Mucosa of descending colon (tissue), 3 donors: ENCODE data around the gene BOC. TPM values are rescaled to one million over a fixed set of nuclear protein-coding genes. Genes with fewer than 3 reads are reported as not detected.

Experiments used
- ATAC-seq: fragments of 200-7000 bp; cut with Tn5 transposase; one replicate; pipeline ENCODE4 v1.9.1; 2020; ENCODE audit warnings: mild to moderate bottlenecking, moderate library complexity
- DNase-seq, 3 donors: peaks; one replicate each; pipeline ENCODE4 v3.0.0-alpha.2; 2020
- H3K36me3 ChIP-seq: fragments of 200-600 bp; one replicate; pipeline ENCODE4 v1.8.0; 2021; ENCODE audit warnings: low read depth, mild to moderate bottlenecking
- H3K4me1 ChIP-seq: fragments of 200-600 bp; one replicate; pipeline ENCODE4 v1.8.0; 2021; ENCODE audit warnings: low read depth, mild to moderate bottlenecking
- H3K4me3 ChIP-seq: fragments of 200-600 bp; one replicate; pipeline ENCODE4 v1.8.0; 2021; ENCODE audit warnings: mild to moderate bottlenecking
- H3K9me3 ChIP-seq: fragments of 200-600 bp; one replicate; pipeline ENCODE4 v1.8.0; 2021; ENCODE audit warnings: mild to moderate bottlenecking
- intact Hi-C, 2 donors: fragments of 100-400 bp; cut with DNase I in 1 of 2; cut with micrococcal nuclease in 1 of 2; formaldehyde crosslinking; loops; one replicate each; pipeline versions ENCODE4 v1.11.0 to v1.11.1; 2022; cut with DNase I, micrococcal nuclease
- total RNA-seq, 3 donors: library from RNA; stranded (reverse); fragmentation: NEBNext Ultra II Directional in 2 of 3; extraction: Animal tissue kit (Norgen Biotek cat#: 25700) in 2 of 3; gene quantifications; one replicate each; pipeline versions ENCODE4 v1.2.1 to v1.2.4, GENCODE V29; 2021 to 2023
- TF ChIP-seq, protein P1 (sequence below): fragments of 200-600 bp; IDR thresholded peaks from one replicate; pipeline ENCODE4 v1.8.0; 2022; ENCODE audit warnings: antibody characterized with exemption, mild to moderate bottlenecking
- donor health status: DM: no; HTN: no; CAD: no; lungs with moderate emphysema.
- donor health status: DM: no; HTN: no; CAD: no.
- donor health status: DM: no; HTN: yes; CAD: no.

The BOC gene
- total RNA-seq, 3 donors from 2014 or later, result 4.9 to 70.9 (median 12.1) TPM

DNA sequence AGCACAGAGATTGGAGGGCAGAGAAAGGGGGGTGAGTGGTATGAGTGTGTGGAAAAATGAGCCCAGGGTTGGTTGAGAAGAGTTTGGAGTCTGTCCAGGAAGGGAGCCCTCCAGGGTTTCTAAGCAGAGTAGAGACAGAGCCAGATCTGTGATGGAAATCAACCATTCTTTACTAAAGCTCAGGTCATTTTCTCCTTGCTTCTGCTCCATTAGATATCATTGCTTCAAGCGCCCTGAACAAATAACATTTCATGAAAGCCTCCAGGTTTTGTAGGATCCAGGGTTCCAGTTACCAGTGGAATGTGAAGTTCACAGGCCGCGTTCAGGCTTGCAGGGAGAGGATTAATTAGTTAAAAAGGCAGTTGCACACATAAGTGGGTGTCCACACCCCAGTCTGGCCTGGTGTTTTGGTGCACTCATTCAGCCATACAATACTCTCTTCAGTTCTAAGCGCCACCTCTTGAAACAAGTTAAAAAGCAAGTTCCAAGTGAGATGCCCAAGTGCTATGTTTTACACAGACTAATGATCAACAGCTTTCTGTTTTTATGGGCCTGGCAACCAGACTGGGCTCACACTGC, 16.4 kb upstream of the BOC start:
- TF ChIP-seq, protein P1, sequence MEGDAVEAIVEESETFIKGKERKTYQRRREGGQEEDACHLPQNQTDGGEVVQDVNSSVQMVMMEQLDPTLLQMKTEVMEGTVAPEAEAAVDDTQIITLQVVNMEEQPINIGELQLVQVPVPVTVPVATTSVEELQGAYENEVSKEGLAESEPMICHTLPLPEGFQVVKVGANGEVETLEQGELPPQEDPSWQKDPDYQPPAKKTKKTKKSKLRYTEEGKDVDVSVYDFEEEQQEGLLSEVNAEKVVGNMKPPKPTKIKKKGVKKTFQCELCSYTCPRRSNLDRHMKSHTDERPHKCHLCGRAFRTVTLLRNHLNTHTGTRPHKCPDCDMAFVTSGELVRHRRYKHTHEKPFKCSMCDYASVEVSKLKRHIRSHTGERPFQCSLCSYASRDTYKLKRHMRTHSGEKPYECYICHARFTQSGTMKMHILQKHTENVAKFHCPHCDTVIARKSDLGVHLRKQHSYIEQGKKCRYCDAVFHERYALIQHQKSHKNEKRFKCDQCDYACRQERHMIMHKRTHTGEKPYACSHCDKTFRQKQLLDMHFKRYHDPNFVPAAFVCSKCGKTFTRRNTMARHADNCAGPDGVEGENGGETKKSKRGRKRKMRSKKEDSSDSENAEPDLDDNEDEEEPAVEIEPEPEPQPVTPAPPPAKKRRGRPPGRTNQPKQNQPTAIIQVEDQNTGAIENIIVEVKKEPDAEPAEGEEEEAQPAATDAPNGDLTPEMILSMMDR, result no peak
- intact Hi-C loops, result no loop called here
- Histone ChIP-seq H3K4me3 (no peak overlapping the region), H3K36me3 (no peaks in the 10 kb centered on the region), H3K4me1 (no peaks in the 10 kb centered on the region), H3K9me3 (no peaks in the 10 kb centered on the region)
- ATAC-seq (no peak), DNase-seq (no peak)

GRCh38 chr3:113200351-113200750, 11.0 kb upstream of the BOC start:
- ATAC-seq (no peak), DNase-seq (no peak)
- H3K9me3 ChIP-seq, result no peaks in the 10 kb centered on the region
- H3K36me3 ChIP-seq, result no peaks in the 10 kb centered on the region
- no peaks in the 10 kb centered on the region for H3K4me1 ChIP-seq
- intact Hi-C loops, result no loop called here
- TF ChIP-seq, protein P1, result no peak
- H3K4me3 ChIP-seq, result no peak overlapping the region

- intact Hi-C loops, result no loop called here
- Histone ChIP-seq H3K9me3 (no peaks in the 10 kb centered on the region), H3K4me1 (no peaks in the 10 kb centered on the region), H3K4me3 (no peak overlapping the region), H3K36me3 (no peaks in the 10 kb centered on the region)
- DNase-seq (no peak), ATAC-seq (no peak)
- TF ChIP-seq, protein P1, result no peak
Measured at GRCh38 chr3:113200946-113201345, 10.4 kb upstream of the BOC start.

GRCh38 chr3:113204371-113204770, 7.0 kb upstream of the BOC start:
- H3K36me3 ChIP-seq, result no peaks in the 10 kb centered on the region
- no peaks in the 10 kb centered on the region for H3K4me1 ChIP-seq
- no peak for DNase-seq
- no peaks in the 10 kb centered on the region for H3K9me3 ChIP-seq
- H3K4me3 ChIP-seq, result no peak overlapping the region
- intact Hi-C loops, result no loop called here
- TF ChIP-seq, protein P1, result no peak
- no peak for ATAC-seq

DNA sequence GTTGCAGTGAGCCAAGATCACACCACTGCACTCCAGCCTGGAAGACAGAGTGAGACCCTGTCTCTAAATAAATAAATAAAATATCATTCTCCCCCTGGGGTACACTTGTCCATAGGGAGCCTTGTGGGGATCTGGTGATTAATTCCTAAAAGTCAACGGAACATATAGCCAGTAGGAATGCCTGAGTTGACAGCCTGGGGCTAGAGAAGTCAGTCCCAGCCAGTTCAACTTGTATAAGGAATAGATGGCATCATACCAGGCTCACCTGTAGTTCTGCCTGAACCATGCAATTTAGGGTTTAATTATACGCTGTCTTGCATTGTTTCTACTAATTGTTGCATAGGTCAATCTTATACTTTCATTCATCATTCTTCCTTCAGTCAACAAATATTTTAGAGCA, 5.9 kb upstream of the BOC start:
- intact Hi-C loops, result no loop called here
- ATAC-seq (no peak), DNase-seq (no peak)
- H3K4me1 ChIP-seq, result no peaks in the 10 kb centered on the region
- no peak overlapping the region for H3K4me3 ChIP-seq
- H3K36me3 ChIP-seq, result no peaks in the 10 kb centered on the region
- TF ChIP-seq, protein P1, result no peak
- no peaks in the 10 kb centered on the region for H3K9me3 ChIP-seq
